Effector CD4-positive, alpha-beta T cell (primary cell): Measurements from ENCODE around the gene LRBA.
"Not testable (repeated sequence)": the region's sequence is repeated elsewhere in the genome, so short reads cannot be mapped to it uniquely, and the experiment has no call there.

Source experiments
- DNase-seq: peaks from one replicate; pipeline ENCODE4 v3.0.0-alpha.2; 2020
- total RNA-seq: gene quantifications from one replicate; lab custom pipeline; 2026; lab: John Stamatoyannopoulos, UW

The LRBA gene, protein sequence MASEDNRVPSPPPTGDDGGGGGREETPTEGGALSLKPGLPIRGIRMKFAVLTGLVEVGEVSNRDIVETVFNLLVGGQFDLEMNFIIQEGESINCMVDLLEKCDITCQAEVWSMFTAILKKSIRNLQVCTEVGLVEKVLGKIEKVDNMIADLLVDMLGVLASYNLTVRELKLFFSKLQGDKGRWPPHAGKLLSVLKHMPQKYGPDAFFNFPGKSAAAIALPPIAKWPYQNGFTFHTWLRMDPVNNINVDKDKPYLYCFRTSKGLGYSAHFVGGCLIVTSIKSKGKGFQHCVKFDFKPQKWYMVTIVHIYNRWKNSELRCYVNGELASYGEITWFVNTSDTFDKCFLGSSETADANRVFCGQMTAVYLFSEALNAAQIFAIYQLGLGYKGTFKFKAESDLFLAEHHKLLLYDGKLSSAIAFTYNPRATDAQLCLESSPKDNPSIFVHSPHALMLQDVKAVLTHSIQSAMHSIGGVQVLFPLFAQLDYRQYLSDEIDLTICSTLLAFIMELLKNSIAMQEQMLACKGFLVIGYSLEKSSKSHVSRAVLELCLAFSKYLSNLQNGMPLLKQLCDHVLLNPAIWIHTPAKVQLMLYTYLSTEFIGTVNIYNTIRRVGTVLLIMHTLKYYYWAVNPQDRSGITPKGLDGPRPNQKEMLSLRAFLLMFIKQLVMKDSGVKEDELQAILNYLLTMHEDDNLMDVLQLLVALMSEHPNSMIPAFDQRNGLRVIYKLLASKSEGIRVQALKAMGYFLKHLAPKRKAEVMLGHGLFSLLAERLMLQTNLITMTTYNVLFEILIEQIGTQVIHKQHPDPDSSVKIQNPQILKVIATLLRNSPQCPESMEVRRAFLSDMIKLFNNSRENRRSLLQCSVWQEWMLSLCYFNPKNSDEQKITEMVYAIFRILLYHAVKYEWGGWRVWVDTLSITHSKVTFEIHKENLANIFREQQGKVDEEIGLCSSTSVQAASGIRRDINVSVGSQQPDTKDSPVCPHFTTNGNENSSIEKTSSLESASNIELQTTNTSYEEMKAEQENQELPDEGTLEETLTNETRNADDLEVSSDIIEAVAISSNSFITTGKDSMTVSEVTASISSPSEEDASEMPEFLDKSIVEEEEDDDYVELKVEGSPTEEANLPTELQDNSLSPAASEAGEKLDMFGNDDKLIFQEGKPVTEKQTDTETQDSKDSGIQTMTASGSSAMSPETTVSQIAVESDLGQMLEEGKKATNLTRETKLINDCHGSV (N-terminal part only)
- 304 reads per million, percentile 95 among the genes with 10 or more reads in this experiment for total RNA-seq

DNA sequence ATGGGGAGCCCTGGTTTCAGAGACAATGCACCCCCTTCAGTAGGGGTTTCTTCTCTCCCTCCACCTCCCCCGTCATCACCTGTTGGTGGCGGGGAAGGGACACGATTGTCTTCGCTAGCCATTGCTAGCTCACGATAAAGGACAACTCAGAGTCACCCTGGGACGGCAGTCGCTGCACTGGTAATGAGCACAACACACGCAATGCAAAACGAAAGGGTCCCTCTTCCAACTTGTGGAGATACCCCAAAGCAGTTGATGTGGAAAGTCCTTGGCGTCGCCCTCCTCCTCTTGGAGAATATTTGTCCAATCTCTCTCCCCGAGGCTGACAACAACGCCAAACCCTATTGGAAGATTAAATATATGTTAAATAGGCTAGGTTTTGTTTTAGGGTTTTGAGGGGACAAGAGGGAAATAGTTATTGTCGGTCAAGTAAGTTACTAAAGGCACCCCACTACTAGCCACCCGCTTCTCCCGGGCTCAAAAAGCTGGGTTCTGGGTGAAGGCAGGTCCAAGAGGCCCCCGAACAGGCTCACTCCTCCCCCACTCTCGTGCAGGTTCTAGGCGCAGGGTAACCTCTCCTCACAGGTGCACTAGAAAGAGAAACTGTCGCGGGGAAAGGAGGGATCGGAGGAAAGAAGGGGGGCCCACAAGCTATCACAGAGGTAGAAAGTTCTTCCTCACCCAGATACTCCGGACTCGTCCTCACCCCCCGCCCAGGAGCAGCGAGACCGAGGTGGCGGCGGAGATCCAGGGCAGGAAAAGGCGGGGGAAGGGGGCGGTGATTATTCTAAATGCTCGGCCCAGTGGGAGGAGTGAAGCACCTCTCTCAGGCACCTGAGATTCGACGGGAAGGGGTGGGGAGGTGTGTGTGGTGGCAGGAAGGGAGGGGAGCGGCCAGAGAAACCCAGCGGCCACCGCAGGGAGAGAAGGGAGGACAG lies at the start of gene LRBA:
Gene LRBA (minus strand): TSS at position 764 of the 938 bp plus-strand sequence. CDS start 642 bp downstream, at position 122.
- peak; percentile 77 for DNase-seq

DNA sequence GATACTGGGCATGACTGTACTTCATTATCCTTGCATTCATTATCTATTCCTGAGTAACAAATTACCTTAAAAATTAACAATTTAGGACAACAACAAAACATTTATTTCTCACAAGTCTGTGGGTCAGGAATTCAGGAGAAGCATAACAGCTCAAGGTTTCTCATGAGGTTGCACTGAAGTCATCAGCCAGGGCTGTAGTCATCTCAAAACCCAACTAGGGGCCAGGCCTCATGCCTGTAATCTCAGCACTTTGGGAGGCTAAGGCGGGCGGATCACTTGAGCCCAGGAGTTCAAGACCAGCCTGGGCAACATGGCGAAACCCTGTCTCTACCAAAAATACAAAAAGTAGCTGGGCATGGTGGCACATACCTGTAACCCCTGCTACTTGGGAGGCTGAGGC lies 48.1 kb upstream of the LRBA start:
- not testable (repeated sequence) for DNase-seq

DNA sequence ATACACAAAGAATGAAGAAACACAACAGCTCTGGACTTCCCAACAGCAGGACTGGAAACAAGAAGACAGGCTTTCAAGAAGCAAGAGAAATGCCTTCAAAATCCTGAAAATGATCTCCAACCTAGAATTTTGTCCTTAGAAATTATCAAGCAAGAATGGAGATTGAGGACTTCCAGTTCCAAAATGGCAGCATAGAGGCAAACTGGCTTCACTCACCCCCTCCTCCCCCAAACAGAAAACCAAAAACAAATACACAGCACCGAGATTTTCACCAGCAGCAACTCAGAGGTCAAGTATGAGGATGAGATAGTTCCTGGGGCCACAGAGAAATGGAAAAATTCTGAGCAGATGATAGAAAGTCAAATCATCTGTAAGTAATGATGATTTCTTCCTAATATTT lies 40.5 kb upstream of the LRBA start:
- DNase-seq = no peak

DNA sequence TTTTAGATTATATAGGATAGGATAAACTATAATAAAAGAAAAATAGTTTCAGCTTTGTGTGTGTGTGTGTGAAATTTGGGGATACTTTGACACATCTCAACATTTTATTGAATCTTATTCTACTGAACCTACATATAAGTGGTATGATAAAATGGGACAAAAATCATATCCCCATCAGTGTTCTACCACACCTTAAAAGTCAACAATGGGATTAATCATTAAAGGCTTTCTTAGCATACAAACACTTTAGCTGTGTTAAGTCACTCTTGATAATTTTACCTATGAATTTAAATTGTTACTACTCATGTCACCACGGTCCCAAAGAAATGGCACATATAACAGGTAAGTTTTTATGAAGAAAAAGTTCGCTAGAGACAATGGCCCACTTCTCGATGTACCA lies 37.7 kb upstream of the LRBA start:
- no peak for DNase-seq

DNA sequence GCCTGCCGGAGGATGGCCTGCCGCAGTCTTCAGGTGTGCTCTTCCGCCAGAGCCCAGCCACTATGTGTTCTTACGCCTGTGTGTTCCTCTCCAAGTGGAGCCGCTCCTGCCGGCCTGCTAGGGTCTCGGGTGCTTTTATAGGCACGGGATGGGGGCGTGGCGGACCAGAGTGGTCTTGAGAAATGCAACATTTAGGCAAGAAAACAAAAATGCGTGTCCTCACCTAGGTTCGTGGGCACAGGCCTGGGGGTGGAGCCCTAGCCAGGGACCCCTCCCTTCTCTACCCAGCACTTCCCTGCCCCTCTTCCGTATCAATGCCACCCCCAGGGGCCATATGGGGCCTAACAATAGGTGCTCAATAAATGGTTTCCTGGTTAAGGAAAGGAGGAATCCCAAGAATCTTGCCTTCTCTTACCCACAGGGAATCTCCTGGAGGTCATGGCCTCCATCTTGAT lies 34.4 kb upstream of the LRBA start:
- DNase-seq = no peak

DNA sequence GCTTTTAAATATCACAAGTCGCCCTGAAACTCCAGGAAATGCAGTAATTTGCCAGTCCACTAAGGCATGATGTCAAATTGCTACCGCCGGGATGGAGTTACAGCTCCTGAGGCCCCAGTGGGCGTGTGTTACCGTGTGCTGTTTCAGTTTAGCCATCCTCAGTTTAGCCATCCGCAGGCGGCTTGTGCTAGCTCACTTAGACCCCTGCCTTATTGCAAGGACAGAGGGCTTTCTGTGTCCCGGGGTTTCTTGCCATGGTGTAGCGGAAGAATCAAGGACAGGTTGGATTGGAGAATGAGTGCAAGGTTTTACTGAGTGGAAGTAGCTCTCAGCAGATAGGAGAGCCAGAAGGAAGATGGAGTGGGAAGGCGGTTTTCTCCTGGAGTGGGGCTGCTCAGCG lies 33.8 kb upstream of the LRBA start:
- DNase-seq = no peak

DNA sequence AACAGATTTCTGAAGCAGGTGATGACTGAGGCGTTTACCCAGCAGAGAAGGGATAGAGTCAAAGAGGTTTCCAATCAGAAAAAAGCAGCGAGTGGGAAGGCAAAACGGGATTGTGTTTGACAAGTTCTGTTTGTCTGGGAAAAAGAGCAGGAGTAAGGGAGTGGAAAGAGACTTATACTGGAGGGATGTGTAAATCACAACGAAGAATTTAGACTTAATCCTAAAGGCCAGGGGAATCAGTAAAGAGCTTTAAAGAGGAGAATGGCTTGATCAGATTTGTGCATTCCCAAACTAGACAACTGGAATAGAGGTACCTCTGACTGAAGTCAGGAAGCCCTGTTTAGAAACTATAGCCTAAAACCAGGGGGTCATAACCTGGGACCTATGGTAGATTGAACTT lies 31.5 kb upstream of the LRBA start:
- no peak for DNase-seq

DNA sequence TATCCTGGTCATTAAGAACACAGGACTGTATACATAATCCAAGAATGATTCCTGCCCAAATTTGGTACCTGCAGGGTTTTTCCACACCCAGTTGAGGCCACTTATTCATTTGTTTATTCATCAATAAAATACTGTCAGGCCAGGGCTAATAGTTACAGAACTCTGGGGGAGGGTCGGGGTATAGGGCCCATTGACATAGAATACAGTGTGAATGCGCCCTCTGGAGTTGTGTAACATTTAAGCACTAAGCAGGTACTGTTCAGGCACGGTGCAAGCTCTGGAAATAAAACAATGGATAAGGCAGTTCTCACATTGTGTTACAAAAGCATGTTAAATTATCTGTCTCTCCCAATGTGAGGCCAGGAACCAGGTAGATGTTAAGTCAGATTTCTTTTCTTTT lies 30.8 kb upstream of the LRBA start:
- DNase-seq = no peak

DNA sequence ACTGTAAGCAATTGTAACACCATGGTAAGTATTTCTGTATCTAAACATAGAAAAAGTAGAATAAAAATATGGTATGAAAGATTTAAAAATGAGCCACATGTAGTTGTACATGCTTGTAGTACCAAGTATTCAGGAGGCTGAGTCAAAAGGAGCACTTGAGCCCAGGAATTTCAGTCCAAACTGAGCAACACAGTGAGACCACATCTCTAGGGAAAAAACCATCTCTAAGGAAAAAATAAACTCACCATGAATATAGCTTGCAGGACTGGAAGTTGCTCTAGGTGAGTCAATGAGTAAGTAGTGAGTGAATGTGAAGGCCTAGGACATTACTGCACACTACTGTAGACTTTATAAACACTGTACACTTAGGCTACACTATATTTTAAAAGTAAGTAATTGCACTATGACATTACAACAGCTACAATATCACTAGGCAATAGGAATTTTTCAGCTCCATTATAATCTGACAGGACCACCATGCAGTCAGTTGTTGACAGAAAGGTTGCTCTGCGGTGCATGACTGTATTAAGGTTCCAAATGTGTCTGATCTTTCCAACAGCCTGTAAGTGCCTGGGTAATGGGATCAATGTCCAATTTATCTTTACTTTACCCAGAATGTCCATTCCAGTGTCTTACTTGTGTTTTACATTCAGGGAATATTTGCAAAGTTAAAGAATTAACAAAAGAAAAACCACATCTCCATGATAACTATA lies 28.9 kb upstream of the LRBA start:
- no peak for DNase-seq

DNA sequence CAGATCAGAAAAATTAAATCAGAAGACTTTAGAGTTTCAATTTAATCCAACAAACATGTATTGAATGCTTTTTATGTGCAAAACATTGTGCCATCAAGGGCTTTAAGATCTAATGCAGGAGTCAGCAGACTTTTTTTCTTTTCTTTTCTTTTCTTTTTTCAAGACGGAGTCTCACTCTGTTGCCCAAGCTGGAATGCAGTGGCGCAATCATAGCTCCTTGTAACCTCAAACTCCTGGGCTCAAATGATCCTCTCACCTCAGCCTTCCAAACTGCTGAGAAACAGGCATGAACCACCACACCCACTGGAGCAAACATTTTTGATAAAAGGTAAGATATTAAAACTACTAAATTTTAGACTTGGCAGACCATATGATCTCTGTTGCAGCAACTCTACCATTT lies 24.6 kb upstream of the LRBA start:
- DNase-seq = no peak

DNA sequence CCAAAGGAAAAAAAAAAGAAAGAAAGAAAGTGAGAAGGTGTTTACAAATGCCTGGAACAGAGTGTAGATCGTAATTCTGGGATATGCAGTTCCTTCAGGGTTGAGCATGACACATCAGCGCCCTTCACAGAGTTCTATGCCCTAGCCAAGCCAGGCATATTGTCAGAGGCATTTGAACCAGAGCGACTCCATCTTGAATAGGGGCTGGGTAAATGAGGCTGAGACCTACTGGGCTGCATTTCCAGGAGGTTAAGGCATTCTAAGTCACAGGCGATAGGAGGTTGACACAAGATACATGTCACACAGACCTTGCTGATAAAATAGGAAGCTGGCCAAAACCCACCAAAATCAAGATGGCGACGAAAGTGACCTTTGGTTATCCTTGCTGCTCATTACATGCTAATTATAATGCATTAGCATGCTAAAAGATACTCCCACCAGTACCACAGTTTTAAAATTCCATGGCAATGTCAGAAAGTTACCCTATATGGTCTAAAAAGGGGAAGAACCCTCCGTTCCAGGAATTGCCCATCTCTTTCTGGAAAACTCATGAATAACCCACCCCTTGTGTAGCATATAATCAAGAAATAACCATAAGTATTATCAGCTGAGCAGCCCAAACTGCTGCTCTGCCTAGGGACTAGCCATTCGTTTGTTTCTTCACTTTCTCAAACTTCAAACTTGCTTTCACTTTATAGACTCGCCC lies 23.5 kb upstream of the LRBA start:
- no peak for DNase-seq

DNA sequence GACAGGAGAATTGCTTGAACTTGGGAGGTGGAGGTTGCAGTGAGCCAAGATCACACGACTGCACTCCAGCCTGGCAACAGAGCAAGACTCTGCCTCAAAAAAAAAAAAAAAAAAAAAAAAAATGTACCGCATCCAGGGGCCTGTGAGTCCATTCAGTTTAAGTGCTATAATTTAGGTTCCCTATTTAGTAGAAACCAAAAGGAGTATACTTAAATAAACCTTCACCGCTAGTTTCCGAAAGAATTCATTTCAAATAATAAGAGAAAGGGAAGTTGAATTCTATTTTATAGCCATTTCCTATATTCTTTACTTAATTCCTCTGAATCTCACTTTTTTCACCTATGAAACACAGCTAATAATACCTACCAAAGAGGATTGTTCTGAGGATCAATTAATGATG lies 20.8 kb upstream of the LRBA start:
- DNase-seq = no peak

DNA sequence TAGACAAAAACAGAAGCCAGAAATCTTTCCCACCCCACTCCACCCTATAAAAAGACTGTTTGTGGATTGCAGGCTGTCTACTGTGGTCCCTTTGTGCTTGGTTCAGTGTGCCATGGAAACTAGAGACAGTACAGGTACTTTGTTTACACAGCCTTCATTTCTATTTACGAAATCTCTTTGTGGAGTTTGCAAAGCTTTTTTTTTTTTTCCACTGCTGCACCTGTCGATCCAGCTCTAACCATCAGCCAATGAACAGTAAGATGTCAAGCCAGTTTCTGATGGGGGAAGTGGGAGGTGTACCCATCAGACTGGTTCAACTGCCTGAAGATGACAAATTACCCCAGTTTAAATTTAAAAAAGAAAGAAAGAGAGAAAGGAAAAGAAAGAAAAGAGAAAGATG lies 20.2 kb upstream of the LRBA start:
- no peak for DNase-seq

DNA sequence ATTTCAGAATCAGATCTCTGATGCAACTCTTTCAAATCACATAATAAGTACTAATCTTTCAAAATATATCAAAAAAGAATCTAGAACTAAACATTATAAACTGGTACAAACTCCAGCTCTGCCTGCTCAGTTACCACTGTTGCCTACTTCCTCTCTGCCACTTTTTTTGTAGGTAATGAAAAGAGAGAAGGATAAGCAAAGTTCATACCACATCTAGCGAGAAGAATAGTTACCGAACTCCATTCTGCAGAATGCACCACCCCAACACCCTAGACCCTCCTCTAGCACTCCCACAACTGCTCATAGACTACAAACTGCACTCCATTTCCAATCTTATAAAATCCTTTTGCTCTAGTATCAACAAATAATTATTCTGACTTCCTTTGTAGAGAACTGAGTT lies 19.7 kb upstream of the LRBA start:
- no peak for DNase-seq

DNA sequence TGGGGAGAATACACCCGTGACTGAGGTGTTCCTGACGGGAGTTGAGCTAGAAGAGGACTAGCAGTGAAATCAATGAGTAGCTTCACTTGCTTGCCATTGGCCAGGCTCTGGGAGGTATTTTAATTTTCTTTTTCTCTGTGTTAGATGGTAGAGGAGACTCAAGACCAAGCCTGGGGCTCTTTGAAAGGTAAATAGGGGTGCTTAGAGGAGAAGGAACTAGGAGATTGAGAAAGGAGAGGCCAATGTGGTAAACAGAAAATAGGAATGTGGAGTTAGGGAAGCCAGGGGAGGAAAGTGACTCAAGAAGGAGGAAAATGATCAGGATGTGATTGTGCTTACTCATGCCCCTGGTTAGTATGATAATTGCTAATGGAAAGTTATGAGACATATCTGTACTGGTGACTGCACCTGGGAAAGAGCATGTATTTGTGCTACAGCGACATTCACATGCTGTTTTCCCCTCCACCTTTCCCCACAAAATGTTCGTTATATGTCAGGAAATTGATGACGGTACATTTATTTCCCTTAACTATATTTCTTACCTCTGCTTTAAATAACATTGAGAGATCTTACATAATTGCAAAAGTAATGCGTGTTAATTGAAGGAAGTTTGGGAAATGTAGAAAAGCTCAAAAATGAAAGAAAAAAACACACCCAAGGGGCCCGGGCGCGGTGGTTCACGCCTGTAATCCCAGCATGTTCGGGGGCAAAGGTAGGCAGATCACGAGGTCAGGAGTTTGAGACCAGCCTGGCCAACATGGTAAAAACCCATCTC lies 16.9 kb upstream of the LRBA start:
- no peak for DNase-seq

DNA sequence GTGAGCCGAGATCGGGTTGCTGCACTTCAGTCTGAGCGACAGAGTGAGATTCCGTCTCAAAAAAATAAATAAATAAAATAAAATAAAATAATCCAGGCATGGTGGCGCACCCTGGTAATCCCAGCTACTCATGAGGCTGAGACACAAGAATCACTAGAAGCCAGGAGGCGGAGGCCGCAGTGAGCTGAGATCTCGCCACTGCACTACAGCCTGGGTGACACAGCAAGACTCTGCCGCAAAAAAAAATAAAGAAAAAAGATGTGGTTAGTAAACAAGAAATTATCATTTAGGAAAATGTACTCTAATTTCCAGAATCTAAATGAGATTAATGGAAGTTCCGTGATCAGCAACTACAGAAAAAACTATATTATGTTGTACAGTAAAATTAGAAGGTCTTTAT lies 14.5 kb upstream of the LRBA start:
- DNase-seq = no peak

DNA sequence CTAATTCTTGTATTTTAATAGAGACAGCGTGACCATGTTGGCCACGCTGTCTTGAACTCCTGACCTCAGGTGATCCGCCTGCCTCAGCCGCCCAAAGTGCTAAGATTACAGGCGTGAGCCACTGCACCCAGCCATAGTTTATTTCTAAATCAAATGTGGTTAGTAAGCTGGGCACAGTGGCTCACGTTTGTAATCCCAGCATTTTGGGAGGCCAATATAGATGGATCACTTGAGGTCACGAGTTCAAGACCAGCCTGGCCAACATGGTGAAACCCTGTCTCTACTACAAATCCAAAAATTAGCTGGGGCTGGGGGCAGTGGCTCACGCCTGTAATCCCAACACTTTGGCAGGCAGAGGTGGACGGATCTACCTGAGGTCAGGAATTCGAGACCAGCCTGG lies 13.9 kb upstream of the LRBA start:
- not testable (repeated sequence) for DNase-seq

DNA sequence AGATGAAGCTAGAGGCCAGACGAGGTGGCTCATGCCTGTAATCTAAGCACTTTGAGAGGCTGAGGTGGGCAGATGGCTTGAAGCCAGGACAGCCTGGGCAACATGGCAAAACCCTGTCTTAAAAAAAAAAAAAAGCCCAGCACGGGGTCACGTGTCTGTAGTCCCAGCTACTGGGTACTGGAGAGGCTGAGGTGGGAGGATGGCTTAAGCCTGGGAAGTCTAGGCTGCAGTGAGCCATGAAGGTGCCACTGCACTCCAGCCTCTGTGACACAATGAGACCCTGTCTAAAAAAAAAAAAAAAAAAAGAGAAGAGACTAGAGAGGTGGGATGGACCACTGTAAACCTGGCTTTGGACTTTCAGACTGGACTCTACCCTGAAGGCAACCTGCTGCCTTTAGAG lies 10.7 kb upstream of the LRBA start:
- no peak for DNase-seq

DNA sequence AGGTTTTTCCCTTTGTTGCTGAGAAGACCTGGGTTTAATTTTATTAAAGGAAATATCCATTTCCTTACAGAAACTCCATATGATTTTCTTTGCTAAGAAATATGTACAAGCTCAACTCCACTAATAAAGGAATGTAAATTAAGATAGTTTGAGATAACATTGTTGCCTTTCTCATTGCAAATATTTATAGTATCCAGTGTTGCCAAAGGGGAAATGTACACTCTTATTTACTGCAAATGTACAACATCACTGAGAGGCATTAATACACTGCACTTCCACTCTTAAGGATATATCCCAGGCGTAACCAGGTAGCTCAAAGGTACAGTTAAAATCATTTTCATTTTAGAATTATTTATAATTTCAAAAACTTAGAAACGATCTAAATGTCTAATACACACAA lies 7.5 kb upstream of the LRBA start:
- no peak for DNase-seq
